MG63 (cell line): ENCODE results near the gene TGFBR2. TPM values are rescaled to one million over a fixed set of nuclear protein-coding genes. Genes with fewer than 3 reads are reported as not detected.

Experiments
- DNase-seq: peaks from one replicate; pipeline ENCODE4 v3.0.0-alpha.2; 2020
- H3K27me3 ChIP-seq: fragments of 250-450 bp; sonication (Bioruptor Pico); 2 replicates; pipeline ENCODE4 v1.5.1; 2020; ENCODE audit warnings: mild to moderate bottlenecking, moderate library complexity
- H3K36me3 ChIP-seq: fragments of 250-450 bp; sonication (Bioruptor Pico); 2 replicates; pipeline ENCODE4 v1.5.1; 2020; ENCODE audit warnings: mild to moderate bottlenecking, moderate library complexity
- H3K4me3 ChIP-seq: fragments of 250-450 bp; sonication (Bioruptor Pico); 2 replicates; pipeline ENCODE4 v1.5.1; 2020; ENCODE audit warnings: mild to moderate bottlenecking, moderate library complexity
- H3K9me3 ChIP-seq: fragments of 250-450 bp; sonication (Bioruptor Pico); 2 replicates; pipeline ENCODE4 v1.5.1; 2020; ENCODE audit warnings: mild to moderate bottlenecking, moderate library complexity
- total RNA-seq: library from RNA; depleted of rRNA; stranded (reverse); fragments of >200 nt; shearing (Covaris generic); gene quantifications from 2 replicates; pipeline ENCODE4 v1.2.3, GENCODE V29; 2014; ENCODE audit warnings: low replicate concordance

The TGFBR2 gene
- total RNA-seq, 1 experiment from 2014 or later = 28.9 TPM

- H3K4me3 ChIP-seq = no peak overlapping the region
- no peaks in the 10 kb centered on the region for H3K9me3 ChIP-seq
- H3K36me3 ChIP-seq = peaks cover 12% of the 10 kb centered on the region
- no peak for DNase-seq
- H3K27me3 ChIP-seq = no peaks in the 10 kb centered on the region
Measured at GRCh38 chr3:30695302-30696061, 89.1 kb downstream of the TGFBR2 start.

- Histone ChIP-seq H3K36me3 (peaks cover 12% of the 10 kb centered on the region), H3K4me3 (no peak overlapping the region), H3K27me3 (no peaks in the 10 kb centered on the region), H3K9me3 (no peaks in the 10 kb centered on the region)
- no peak for DNase-seq
Measured at GRCh38 chr3:30696403-30696819, 90.0 kb downstream of the TGFBR2 start.

GRCh38 chr3:30696896-30697295 lies 90.5 kb downstream of the TGFBR2 start:
- Histone ChIP-seq H3K27me3 (no peaks in the 10 kb centered on the region), H3K4me3 (no peak overlapping the region), H3K9me3 (no peaks in the 10 kb centered on the region), H3K36me3 (peaks cover 12% of the 10 kb centered on the region)
- DNase-seq = no peak

GRCh38 chr3:30698549-30698948 lies 92.1 kb downstream of the TGFBR2 start:
- Histone ChIP-seq H3K9me3 (no peaks in the 10 kb centered on the region), H3K4me3 (no peak overlapping the region), H3K36me3 (peaks cover 9% of the 10 kb centered on the region; the same call in 1 of the 2 replicates), H3K27me3 (no peaks in the 10 kb centered on the region)
- DNase-seq = no peak

- no peak for DNase-seq
- peaks cover 7% of the 10 kb centered on the region; the same call in 1 of the 2 replicates for H3K36me3 ChIP-seq
- no peak overlapping the region for H3K4me3 ChIP-seq
- no peaks in the 10 kb centered on the region for H3K27me3 ChIP-seq
- H3K9me3 ChIP-seq = no peaks in the 10 kb centered on the region
Measured at GRCh38 chr3:30699927-30700326, 93.5 kb downstream of the TGFBR2 start.

- no peak for DNase-seq
Measured at GRCh38 chr3:30700702-30701321, 94.4 kb downstream of the TGFBR2 start.

GRCh38 chr3:30702038-30702827 lies 95.8 kb downstream of the TGFBR2 start:
- no peaks in the 10 kb centered on the region for H3K36me3 ChIP-seq
- no peaks in the 10 kb centered on the region for H3K9me3 ChIP-seq
- no peaks in the 10 kb centered on the region for H3K27me3 ChIP-seq
- no peak for DNase-seq
- H3K4me3 ChIP-seq = no peak overlapping the region

More at GRCh38 chr3:30700702-30701321, 94.4 kb downstream of the TGFBR2 start:
- Histone ChIP-seq H3K27me3 (no peaks in the 10 kb centered on the region), H3K9me3 (no peaks in the 10 kb centered on the region), H3K36me3 (peaks cover 3% of the 10 kb centered on the region; the same call in 1 of the 2 replicates), H3K4me3 (no peak overlapping the region)

- H3K36me3 ChIP-seq = no peaks in the 10 kb centered on the region
- no peak overlapping the region for H3K4me3 ChIP-seq
- DNase-seq = no peak
- no peaks in the 10 kb centered on the region for H3K27me3 ChIP-seq
- H3K9me3 ChIP-seq = no peaks in the 10 kb centered on the region
Measured at GRCh38 chr3:30702828-30703397, 96.5 kb downstream of the TGFBR2 start.

- Histone ChIP-seq H3K9me3 (no peaks in the 10 kb centered on the region), H3K4me3 (no peak overlapping the region), H3K27me3 (no peaks in the 10 kb centered on the region), H3K36me3 (no peaks in the 10 kb centered on the region)
- no peak for DNase-seq
Measured at GRCh38 chr3:30704931-30705890, 98.8 kb downstream of the TGFBR2 start.

- Histone ChIP-seq H3K27me3 (no peaks in the 10 kb centered on the region), H3K9me3 (no peaks in the 10 kb centered on the region), H3K4me3 (no peak overlapping the region), H3K36me3 (no peaks in the 10 kb centered on the region)
- no peak for DNase-seq
Measured at GRCh38 chr3:30707825-30708224, 101.4 kb downstream of the TGFBR2 start.

GRCh38 chr3:30708472-30708871 lies 102.1 kb downstream of the TGFBR2 start:
- H3K4me3 ChIP-seq = no peak overlapping the region
- no peaks in the 10 kb centered on the region for H3K9me3 ChIP-seq
- H3K36me3 ChIP-seq = no peaks in the 10 kb centered on the region
- DNase-seq = no peak
- no peaks in the 10 kb centered on the region for H3K27me3 ChIP-seq

- no peaks in the 10 kb centered on the region for H3K9me3 ChIP-seq
- H3K36me3 ChIP-seq = no peaks in the 10 kb centered on the region
- DNase-seq = no peak
- no peak overlapping the region for H3K4me3 ChIP-seq
- no peaks in the 10 kb centered on the region for H3K27me3 ChIP-seq
Measured at GRCh38 chr3:30710017-30710416, 103.6 kb downstream of the TGFBR2 start.

- no peak for DNase-seq
- H3K36me3 ChIP-seq = no peaks in the 10 kb centered on the region
- no peaks in the 10 kb centered on the region for H3K9me3 ChIP-seq
- no peaks in the 10 kb centered on the region for H3K27me3 ChIP-seq
- H3K4me3 ChIP-seq = no peak overlapping the region
Measured at GRCh38 chr3:30711151-30711550, 104.8 kb downstream of the TGFBR2 start.

GRCh38 chr3:30711867-30712266 lies 105.5 kb downstream of the TGFBR2 start:
- Histone ChIP-seq H3K4me3 (no peak overlapping the region), H3K9me3 (no peaks in the 10 kb centered on the region), H3K27me3 (no peaks in the 10 kb centered on the region), H3K36me3 (no peaks in the 10 kb centered on the region)
- DNase-seq = no peak

GRCh38 chr3:30712991-30713390 lies 106.6 kb downstream of the TGFBR2 start:
- no peak for DNase-seq
- Histone ChIP-seq H3K36me3 (no peaks in the 10 kb centered on the region), H3K27me3 (no peaks in the 10 kb centered on the region), H3K4me3 (no peak overlapping the region), H3K9me3 (no peaks in the 10 kb centered on the region)

GRCh38 chr3:30713885-30714503 lies 107.6 kb downstream of the TGFBR2 start:
- no peak for DNase-seq
- Histone ChIP-seq H3K27me3 (no peaks in the 10 kb centered on the region), H3K9me3 (no peaks in the 10 kb centered on the region), H3K4me3 (no peak overlapping the region), H3K36me3 (no peaks in the 10 kb centered on the region)
